SK-N-DZ (cell line): Measurements from ENCODE around the gene CBS.
"Not testable (repeated sequence)": the region's sequence is repeated elsewhere in the genome, so short reads cannot be mapped to it uniquely, and the experiment has no call there.

Experiments
- DNase-seq: peaks from one replicate; pipeline ENCODE4 v3.0.0-alpha.2; 2015; ENCODE audit warnings: low spot score

The CBS gene

DNA sequence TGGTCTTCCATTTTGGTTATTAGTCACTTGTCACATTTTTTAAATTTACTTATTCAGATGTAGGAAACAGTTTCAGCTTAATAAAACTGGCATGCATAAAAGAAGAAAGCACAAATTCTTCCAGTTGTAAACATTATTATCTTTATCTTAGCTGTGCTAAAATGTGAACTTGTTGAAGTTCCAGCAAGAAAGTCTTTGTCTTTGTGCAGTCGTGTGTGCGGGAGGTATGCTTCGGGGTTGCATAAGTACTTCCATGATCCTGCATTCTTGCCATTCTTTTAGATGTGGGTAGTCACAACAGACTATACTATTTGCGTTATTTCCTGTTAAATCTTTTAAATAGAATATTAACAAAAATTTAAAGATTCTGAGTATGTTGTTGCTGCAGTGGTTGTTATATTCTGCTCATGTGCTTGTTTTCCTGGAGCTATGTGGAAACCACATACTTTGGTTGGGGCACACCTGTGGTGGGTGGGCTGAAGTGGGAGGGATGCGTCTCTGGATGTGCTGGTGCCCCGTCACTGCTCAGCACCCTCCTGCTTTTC is 49.9 kb downstream of the CBS start:
- no peak for DNase-seq

DNA sequence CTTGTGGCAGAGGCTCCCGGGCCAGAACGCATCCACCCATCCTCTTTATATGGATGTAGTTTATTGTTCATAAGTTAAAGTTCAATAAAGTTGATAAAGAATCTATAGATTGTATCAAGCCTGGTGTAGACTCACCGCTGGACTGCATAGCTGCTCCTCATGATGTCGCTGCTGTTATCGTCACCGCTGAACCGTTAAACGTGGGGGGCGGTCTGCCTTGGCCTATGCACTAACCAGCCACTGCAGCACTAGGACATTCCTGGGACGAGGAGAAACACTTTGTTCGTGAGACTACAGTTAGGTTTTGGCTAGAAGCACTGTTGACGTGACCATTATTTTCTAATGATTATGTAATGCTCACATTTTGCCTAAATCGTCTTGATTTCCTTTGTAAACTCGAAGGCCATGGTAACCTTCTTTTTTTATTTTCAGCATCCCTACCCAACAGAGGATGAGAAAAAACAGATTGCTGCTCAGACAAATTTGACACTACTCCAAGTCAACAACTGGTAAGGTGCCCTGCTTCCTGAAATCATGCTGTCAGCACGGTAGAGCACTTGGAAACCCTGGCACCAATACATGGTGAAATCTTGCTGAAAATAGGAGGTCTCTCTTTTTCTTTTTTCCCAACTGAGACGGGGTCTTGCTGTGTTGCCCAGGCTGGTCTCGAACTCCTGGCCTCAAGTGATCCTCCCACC is 51.0 kb downstream of the CBS start:
- DNase-seq: no peak

DNA sequence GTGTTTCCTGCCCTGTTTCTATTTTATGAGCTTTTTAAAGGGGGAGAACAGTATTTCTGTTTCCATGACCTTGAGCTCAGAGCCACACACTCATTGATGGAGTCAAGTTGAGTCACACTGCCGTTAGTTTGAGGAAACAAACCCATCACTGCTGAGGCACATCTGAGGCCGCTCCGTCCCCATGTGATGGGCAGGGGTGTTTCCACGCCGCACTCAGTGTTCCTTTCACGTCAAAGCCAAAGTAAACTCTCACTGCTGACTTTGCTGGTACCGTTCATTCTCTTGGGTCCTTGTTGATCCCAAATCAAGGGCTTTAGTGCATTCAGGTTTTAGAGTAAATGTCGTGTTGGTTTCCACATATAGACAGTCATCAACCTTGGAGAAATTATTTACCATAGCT is 52.5 kb downstream of the CBS start:
- DNase-seq: no peak

- no peak for DNase-seq
Measured at GRCh38 chr21:43021756-43022600, 53.7 kb downstream of the CBS start.

DNA sequence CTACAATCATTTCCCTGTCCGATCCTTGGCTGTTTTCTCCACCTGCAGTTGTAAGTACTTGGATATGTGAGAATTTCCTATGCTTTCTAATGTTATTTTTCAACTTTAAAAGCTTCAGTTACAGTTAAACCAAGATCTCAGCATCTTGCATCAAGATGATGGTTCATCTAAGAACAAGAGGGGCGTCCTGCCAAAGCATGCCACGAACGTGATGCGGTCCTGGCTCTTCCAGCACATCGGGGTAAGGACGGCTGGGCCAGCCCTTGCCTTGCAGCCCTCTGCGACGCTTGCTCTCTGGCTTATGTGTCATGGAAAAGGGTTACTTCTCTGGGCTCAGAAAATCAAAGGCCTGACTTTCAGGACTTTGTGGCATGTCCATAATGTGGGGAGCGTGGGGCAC is 54.4 kb downstream of the CBS start:
- DNase-seq: no peak

GRCh38 chr21:43020771-43021170 is 54.9 kb downstream of the CBS start:
- DNase-seq: no peak

- DNase-seq: no peak
Measured at GRCh38 chr21:43020177-43020576, 55.5 kb downstream of the CBS start.

- DNase-seq: no peak
Measured at GRCh38 chr21:43018519-43018918, 57.1 kb downstream of the CBS start.

GRCh38 chr21:43016728-43017127 is 58.9 kb downstream of the CBS start:
- no peak for DNase-seq

GRCh38 chr21:43015906-43016540 is 59.6 kb downstream of the CBS start:
- DNase-seq: no peak

DNA sequence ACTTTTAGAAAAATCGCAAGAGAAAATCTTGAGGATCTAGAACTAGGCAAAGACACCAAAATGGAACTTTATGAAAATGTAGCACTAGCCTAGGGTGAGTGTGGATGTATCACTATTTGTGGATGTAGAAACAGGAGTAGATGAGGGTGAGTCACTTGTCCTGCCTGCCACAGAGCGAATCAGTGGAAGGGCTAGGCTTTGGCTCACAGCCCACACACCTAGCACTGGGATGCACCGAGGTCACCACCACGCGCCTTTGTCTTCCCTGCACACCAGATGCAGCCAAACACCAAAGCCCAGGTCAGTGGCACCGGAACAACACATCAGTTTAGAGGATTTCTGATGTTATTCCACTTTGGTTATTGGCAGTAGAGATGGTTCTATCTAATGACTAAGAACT is 63.0 kb downstream of the CBS start:
- no peak for DNase-seq

- DNase-seq: no peak
Measured at GRCh38 chr21:43006874-43007208, 68.8 kb downstream of the CBS start.

- not testable (repeated sequence) for DNase-seq
Measured at GRCh38 chr21:43006051-43006873, 69.4 kb downstream of the CBS start.

DNA sequence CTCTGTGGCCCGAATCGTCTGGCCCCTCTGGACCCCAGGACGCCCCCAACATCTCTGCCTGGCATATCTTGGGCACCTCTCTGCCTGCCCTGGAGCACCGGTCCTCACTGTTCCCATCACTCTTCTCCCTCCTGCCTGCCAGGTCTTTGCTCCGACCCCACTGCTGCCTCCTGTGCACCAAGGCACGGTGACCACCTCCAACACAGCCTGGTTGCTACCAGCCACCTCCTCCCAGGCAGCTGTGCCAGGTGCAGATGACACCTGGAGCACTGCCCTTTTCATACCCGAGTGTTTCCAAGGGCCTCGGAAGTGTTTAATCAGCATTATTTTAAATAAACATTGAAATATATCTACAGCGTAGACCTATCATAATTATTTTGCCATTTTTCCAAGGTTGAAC is 70.0 kb downstream of the CBS start:
- DNase-seq: no peak

- no peak for DNase-seq
Measured at GRCh38 chr21:43004926-43005325, 70.7 kb downstream of the CBS start.
